C1 segment of cervical spinal cord (tissue), 14 donors: Measurements from ENCODE around the gene C6orf120.

ENCODE experiments used
- DNase-seq, 14 donors: peaks; one replicate each; lab custom pipeline; 2025; lab: John Stamatoyannopoulos, UW

Gene C6orf120

DNA sequence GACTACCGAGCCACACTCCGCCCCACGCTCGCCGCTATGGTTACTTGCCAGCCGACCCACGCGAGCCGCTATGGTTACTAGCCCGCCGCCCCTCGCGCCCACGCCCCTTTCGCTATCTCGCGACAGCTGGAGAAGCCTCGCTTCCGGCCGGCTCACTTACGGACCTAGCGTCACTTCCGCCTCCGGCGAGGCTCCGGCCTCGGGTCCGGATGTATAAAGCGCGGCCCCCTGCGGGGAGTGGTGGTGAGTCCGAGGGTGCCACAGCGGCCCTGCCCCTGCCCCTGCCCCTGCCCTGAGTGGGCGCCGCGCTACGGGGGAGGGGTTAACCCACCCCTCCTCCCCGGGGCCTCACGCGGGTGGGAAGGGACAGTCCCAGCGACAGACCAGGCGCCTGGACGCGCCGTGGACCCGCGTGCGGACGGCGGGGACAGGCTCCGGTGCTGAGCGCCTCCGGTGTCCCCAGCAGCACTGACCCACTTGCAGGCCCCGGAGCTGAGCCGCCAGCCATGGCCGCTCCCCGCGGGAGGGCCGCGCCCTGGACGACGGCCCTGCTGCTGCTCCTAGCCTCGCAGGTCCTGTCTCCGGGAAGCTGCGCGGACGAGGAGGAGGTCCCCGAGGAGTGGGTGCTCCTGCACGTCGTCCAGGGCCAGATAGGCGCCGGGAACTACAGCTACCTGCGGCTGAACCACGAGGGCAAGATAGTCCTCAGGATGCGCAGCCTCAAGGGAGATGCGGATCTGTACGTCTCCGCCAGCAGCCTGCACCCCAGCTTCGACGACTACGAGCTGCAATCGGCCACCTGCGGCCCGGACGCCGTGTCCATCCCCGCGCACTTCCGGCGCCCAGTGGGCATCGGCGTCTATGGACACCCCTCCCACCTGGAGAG lies at the start of gene C6orf120, which contains the start of gene WDR27:
TSS of gene C6orf120 (plus strand) at position 173 of the 886 bp plus-strand sequence. CDS start at position 507, 334 bp downstream.
TSS of gene WDR27 (minus strand) at position 76 of the 886 bp plus-strand sequence. CDS start 13,024 bp downstream, outside the sequence.
- DNase-seq: peak; percentile 59 to 96 (median 88)

DNA sequence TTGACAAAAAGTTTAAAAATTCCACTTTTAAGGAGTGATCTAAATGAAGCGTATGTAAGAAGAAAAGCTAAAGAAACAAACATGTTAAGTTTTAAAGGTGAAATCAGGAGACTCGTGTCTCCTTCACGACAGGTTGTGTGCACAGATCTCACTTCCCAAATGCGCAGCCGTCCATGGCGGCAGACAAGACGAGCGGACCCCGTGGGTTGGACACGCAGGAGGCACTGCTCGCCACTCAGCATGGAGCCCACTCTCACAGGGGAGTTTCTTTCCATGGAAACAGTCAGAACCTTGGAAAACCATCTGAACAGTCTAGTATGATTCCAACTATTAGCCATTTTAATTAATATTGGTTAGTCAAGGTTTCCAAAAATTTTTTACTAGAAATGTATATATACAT lies 49.0 kb upstream of the C6orf120 start:
- no peak for DNase-seq

DNA sequence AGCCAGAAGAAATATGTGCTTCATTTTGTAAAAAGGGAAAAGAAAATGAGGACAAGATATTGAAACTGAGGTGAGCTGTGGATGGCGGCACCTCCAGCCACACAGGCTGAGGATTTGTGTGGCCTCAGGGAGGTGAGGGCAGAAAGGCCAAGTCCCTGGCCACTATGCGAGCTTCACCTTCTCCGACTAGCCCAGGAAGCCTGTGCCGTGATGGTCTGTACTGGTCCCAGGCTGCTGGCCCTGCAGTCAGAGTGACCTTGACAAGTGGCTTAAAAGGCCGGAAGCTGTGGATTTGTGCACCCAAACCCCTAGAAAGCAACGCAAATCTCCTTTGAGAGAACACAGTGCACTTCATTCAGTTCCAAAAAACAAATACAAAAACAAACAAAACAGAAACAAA lies 48.2 kb upstream of the C6orf120 start:
- no peak for DNase-seq

DNA sequence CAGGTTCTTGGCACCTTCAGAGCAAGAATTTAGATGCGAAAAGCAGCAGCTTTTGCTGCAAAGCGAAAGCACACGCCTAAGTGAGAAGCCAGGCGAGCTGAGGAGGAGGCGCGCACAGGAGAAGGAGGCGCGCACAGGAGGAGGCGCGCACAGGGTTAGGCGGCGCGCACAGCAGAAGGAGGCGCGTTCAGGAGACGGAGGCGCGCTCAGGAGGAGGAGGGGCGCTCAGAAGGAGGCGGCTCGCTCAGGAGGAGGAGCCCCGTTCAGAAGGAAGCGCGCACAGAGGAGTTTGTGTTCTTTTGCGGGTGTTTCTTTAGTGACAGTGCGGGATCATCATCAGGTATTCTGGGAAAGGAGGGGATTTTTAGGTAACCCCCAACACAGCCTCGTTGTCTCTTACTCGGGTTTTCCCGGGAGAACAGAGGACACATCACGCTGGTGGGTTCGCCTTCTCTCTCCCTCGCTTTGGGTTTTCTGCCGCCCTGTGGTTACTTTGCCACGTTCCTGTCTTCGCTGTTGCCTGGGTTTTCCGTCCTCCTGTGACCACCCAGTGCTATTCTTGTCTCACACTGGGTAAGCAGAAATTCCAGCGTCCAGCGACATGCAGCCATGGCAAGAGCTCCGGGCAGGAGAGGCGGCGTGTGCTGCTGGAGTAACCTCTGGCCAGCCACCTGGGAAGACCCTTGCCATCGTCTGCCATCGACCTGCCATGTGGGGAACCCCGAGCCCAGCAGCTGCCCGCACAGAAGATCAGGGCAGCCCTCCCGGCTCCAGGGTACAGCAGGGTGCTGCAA lies 47.1 kb upstream of the C6orf120 start:
- DNase-seq: peak in 12 of 14 donors; percentile 5 to 72 (median 51)

DNA sequence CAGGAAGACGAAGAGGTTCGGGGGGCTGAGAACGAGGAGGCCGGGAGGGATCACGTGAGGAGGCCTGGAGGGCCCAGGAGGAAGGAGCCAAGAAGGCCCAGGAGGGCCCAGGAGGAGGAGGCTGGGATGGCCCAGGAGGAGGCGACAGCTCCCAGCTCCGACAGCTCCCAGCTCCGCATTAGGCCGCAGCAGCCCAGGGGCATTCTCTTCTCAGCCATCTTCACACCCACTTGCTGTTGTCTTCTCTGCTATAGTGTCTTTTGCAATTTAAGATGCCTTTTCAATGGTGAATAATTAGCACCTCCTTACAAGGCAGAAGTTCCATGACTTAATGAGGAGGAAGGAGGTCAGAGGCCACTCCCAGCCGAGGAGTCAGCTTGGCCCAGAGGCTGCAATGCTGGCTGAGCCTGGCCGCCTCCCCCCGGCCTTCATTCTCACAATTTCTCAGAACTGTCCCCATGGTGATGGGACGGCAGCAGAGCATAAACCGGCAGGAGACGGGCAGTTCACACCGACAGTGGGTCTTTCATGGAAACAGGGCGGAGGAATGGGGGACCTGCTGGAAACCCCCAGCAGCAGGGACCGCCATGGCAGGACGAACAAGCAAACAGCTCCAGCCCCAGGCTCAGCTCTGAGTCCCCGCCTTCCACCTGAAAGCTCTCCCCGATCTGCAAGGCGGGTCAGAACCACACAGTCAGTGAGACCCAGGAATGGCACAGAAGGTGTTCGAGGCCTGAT lies 45.2 kb upstream of the C6orf120 start:
- DNase-seq: peak in 1 of 14 donors; percentile 25

DNA sequence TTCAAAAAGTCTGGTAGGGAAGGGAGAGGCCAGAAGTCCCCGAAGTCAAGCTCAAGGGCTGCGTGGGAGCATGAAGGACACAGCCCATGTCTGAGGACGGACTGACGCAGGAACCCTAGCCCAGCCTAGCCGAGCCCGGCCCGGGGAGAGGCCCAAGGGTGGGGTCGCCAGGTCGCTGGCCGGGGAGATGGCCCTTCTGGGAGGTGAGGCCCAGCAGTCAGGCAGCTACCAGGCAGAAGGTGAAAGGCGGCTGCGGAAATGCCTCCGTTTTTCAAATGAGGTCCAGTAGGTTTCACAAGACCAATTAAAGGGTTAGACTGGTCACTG lies 44.7 kb upstream of the C6orf120 start:
- DNase-seq: no peak

DNA sequence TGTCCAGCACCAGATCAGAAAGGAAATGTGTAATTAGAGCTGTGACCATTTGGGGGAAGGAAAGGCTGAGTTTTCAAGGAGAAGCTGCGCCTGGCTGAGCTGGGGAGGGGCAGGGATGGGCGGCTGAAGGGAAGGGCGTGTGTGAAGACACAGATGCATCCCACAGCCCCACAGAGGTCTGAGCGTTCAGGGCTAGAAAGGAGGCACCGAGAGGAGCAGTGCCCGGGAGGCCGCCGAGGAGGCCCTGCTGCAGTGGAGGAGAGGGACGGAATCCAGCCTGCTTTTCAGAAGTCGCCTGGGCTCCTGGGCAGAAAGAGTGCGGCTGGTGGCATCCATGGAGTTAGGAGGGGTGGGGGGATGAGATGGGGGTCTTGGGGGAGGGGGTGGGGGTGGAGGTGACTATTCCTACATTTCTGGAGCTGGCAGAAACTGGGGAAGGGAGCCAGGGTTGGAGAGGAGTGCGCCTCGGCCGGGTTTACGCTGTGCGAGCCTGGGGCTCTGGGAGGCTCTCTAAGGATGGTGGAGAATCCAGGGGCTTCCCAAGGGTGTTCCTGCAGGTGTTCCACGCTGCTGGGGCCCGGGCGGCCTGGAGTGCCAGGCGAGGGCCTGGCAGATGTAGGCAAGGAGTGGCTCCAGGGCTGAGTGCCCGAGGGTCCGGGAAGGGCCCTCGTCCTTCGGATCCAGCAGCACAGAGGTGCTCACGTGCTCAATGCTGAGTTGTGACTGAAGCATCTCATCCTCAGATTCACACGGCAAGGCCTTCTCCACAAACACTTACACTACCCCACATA lies 41.9 kb upstream of the C6orf120 start:
- no peak for DNase-seq

DNA sequence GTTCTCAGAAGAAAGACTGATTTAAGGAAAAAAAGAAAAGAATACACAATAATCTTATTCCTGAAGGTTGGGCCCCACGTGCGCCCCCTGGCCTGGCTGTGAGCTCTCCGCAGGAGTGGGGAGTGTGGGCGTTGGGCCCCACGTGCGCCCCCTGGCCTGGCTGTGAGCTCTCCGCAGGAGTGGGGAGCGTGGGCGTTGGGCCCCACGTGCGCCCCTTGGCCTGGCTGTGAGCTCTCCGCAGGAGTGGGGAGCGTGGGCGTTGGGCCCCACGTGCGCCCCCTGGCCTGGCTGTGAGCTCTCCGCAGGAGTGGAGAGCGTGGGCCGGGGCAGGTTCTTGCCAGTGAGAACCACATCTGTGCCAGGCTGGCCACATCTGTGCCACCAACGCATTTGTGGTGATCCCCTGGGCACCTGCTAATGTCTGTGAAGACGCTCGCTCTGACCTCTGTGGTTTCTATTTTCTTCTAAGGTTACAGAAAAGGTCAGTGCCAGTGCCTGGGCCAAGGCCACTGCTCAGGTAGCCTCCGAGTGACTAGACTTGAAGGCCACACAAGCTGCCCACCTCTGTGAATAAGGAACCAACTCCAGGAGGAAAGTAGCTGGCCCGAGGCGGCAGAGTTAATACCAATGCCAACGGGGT lies 41.1 kb upstream of the C6orf120 start:
- no peak for DNase-seq

DNA sequence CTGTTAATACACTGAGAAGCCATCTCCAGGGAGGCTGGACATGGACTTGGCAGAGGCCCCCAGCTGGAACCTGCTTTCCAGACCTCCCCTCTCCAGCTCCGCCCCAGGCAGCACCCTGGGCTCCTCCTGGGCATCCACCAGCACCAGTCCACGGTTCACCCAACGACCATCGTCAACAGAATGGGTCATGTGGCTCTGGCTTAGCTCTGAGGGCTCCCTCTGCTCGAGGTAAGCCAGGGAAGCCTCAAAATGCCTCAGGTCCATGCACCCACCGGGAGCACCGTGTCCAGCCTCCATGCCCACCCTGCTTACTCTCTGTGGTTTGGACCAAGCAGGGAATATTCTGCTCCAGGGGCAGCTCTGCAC lies 40.6 kb upstream of the C6orf120 start:
- DNase-seq: no peak

DNA sequence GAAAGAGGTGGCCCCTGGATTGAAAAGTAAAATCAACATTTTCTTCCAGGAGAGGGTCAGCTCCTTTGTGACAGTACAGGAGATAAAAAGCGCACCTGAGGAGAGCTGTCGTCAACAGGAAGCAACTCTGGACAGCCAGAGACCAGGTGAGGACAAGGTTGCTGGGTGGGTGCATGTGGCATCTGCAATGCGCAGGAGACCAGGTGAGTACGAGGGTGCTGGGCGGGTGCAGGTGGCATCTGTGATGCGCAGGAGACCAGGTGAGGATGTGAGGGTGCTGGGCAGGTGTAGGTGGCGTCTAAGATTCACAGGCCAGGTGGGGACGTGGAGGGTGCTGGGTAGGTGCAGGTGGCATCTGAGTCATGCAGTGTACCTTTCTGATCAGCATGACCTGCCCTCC lies 38.5 kb upstream of the C6orf120 start:
- DNase-seq: no peak

DNA sequence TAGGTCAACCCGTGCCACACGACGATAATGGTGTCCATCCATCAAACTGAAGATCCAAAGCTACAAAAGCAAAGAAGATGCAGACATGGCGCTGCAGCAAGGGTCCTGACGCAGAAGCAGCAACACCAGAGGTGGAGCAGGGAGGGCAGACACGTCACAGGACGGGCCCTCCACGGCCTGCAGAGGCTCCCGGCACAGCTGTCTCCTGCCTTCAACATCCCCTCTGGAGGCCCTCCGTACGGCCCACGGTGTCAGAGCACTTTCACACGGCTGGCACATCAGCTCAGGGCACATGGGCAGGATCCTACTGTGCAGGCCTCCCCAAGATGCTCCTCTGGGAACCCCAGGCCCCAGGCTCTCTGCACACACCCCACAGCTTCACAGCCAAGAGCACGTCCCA lies 37.7 kb upstream of the C6orf120 start:
- DNase-seq: no peak

DNA sequence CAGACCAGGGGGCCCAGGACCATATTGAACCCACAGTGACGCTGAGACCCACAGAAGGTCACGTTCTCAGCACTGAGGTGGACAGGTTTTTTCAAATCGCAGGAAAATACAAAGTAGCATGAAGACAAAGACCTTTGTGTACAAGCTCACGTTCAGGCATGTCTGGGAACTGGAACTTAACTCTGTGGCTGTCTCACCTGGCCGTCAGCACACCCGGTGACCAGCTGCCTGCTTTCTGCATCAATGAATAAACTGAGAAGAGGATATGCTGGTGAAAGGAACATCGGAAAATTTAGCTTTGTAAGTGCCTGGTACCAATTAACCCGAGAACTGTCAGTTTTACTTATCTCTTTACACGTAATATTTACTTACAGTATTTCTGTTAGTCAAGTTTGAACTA lies 36.6 kb upstream of the C6orf120 start:
- DNase-seq: no peak

DNA sequence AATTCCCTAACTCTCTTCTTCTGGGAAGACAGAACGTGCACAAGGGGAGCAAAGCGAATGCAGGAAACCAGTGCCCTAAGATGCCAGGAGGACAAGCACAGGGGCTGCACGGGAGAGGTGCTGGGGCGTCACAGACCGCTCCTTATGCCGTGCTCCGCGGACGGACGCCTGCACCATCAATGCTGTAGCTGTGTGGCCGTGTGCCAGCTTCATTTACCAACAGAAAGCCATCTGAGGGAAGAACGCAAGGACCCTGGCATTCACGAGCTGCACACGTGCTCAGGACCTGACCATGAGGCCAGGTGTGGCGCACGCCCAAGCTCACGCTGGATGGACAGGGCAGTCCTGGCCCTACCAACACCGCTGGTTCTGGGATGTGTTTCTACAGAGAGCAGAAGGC lies 35.5 kb upstream of the C6orf120 start:
- DNase-seq: no peak

DNA sequence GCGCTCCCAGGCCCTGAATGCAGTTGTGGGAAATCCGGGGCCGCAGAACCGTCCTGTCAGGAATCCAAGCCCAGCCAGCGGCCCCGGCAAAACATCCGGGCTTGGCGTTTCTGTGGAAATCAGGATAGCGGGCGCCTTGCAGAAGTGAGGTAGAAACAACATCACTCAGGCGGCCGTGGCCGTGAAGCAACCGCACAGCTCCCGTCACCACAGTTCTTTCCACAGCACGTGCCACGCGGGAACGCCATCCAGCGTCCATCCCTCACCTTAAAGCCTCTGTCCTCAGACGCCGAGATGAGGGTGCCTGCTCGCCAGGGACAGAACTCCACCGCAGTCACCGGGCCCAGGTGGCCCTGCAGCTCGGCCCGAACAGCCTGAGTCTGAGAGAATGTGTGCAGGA lies 34.2 kb upstream of the C6orf120 start:
- DNase-seq: no peak

DNA sequence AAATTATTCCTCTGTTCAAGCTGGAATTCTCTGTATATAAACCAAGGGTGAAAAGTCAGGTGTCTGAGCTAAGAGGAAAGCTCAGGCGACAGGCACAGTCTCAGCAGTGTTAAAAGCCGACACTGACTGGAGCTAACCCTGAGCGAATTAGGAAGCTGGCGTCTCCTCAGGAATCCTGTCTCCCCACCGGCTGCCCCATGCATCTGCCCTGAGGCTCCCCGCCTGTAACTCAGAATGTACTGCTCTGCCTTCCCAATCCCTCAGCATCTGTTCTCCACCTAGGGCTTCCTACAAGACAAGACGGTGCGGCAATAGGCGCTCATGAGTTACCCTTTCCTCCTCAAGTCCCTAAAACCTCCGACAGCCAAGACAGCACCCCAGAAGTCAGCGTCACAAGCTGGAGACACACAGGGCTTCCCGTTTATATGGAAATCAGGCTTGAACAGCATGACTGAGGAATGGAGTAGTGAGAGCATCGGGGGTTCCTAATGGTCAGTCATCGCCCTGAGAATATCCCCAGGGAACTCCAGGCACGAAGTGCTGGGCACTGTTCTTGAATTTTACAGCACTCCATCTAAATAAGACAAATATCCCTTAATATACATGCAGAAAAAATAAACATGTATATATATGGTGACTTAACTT lies 33.6 kb upstream of the C6orf120 start:
- no peak for DNase-seq

DNA sequence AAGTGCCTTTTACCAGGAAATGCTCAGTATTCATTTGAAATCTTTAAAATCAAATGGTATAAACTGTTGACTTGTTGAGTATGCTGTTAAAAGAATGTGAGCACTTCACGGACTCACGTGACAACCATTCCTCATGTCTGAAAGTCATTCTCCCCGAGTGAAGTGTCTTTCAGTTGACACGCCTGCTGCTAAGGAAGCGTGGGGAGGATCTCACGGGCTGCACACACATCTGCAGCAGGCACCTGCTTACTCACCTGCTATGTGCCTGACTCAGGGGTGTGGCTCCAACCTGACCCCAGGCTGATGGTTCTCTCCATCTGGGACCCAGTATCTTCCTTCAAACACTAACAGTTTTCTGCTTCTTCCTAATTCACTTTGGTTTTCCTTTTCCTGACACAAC lies 32.8 kb upstream of the C6orf120 start:
- no peak for DNase-seq

DNA sequence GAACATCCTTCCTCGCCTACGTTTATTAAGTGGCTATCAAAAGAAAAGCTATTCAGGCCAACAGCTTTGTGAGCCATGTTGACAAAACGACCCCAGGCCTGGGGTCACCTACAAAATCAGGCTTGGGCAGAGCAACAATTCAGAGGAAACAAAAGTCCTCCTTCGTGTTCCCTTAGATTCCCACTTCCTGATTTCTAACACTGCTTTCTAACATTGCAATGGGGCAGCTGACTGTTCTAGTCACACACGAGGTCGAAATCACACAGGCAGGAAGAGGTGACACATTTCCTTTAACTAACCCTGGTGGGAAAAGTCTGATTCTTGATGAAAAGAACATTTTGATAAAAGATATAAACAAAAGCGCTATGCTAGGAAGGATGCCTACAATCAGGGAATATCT lies 32.0 kb upstream of the C6orf120 start:
- no peak for DNase-seq

DNA sequence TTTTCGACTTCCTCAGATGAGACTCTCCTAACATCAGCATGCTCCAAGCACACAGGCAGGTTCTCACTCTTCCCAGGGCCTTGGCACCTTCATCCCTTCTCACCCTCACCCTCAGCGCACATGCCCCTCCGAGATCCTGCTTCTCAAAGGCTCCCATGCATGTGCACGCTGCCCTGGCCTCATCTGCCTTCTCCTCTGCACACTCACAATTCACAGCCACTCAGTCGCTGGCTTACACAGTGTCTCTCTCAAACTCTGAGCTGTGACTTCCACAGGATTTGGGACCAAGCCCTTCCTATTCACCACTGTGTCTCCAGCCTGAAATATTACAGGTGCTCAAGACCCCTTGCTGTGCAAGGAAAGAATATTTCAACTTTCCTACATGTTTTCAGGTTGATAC lies 30.4 kb upstream of the C6orf120 start:
- no peak for DNase-seq

DNA sequence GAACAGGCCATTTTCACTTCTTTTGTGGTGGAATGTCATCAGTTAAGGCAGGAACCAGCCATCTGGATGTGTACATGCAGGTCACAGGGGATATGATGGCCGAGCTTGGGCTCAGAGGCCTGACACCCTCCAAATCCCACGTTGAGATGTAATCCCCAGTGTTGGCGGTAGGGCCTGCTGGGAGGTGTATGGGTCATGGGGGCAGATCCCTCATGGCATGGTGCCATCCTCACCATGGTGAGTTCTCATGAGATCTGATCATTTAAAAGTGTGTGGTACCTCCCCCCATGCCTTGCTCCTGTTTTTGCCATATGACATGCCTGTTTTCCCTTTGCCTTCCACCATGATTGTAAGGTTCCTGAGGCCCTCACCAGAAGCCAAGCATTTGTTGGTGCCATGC lies 26.9 kb upstream of the C6orf120 start:
- no peak for DNase-seq

DNA sequence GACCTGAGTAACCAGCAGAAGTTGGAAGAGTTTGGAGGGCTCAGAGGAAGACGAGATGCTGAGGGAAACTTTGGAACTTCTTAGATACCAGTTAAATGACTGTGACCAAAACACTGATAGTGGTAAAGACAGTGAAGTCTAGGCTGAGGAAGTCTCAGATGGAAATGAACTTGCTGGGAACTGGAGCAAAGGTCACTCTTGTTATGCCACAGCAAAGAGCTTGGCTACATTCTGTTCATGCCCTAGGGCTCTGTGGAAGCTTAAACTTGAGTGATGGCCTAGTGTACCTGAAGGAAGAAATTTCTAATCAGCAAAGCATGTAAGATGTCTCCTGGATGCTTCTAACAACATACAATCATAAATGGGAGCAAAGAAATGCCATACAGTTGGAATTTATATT lies 24.8 kb upstream of the C6orf120 start:
- no peak for DNase-seq
